CD4-positive, alpha-beta T cell treated with Interferon alpha-2 for 1 hour (primary cell): ENCODE data around the gene TNS3.
A peak's percentile ranks its signal among the peaks of the same experiment; 100 is the strongest.

ENCODE experiments used
- DNase-seq, 2 donors: peaks; one replicate each; pipeline ENCODE4 v3.0.0-alpha.2; 2020 to 2022

TNS3 gene

GRCh38 chr7:47518827-47519226 is 63.1 kb downstream of the TNS3 start:
- DNase-seq, result no peak

- DNase-seq, result no peak
Observed at GRCh38 chr7:47517821-47518480, 64.0 kb downstream of the TNS3 start.

- DNase-seq, result no peak
Observed at GRCh38 chr7:47516985-47517600, 64.8 kb downstream of the TNS3 start.

GRCh38 chr7:47516386-47516785 is 65.5 kb downstream of the TNS3 start:
- DNase-seq, result no peak

- DNase-seq, result no peak
Observed at GRCh38 chr7:47515305-47515834, 66.5 kb downstream of the TNS3 start.

GRCh38 chr7:47514818-47515217 is 67.1 kb downstream of the TNS3 start:
- no peak for DNase-seq

GRCh38 chr7:47514367-47514766 is 67.5 kb downstream of the TNS3 start:
- DNase-seq, result no peak

GRCh38 chr7:47513741-47514241 is 68.1 kb downstream of the TNS3 start:
- DNase-seq, result no peak

- no peak for DNase-seq
Observed at GRCh38 chr7:47512481-47513176, 69.3 kb downstream of the TNS3 start.

- DNase-seq, result no peak
Observed at GRCh38 chr7:47511699-47512370, 70.1 kb downstream of the TNS3 start.

- DNase-seq, result no peak
Observed at GRCh38 chr7:47510786-47511185, 71.1 kb downstream of the TNS3 start.

- no peak for DNase-seq
Observed at GRCh38 chr7:47510192-47510591, 71.7 kb downstream of the TNS3 start.

GRCh38 chr7:47509571-47509970 is 72.3 kb downstream of the TNS3 start:
- no peak for DNase-seq

- DNase-seq, result no peak
Observed at GRCh38 chr7:47508389-47509380, 73.2 kb downstream of the TNS3 start.

GRCh38 chr7:47507522-47507921 is 74.4 kb downstream of the TNS3 start:
- no peak for DNase-seq

- no peak for DNase-seq
Observed at GRCh38 chr7:47506382-47507339, 75.2 kb downstream of the TNS3 start.

GRCh38 chr7:47505312-47506007 is 76.5 kb downstream of the TNS3 start:
- no peak for DNase-seq

GRCh38 chr7:47504551-47505311 is 77.2 kb downstream of the TNS3 start:
- no peak for DNase-seq

- peak in 1 of 2 donors; percentile 47 for DNase-seq
Observed at GRCh38 chr7:47503281-47503680, 78.6 kb downstream of the TNS3 start.
